ENCODE measurements around the gene POLE4.

The POLE4 gene

GRCh38 chr2:74958274-74959105, at the start of gene POLE4:
POLE4 (plus strand) TSS chr2:74958643; CDS start chr2:74958680, 37 bp downstream.
- Histone ChIP-seq H3K4me3 (ENCODE audit: low read depth in 1 of 5, low read length in 5 of 5) (peak within 1 kb of the TSS; percentile 76 to 83 (median 79)), H3K36me3 (ENCODE audit: control insufficient read depth in 5 of 5, insufficient read depth in 5 of 5, low read length in 5 of 5) (peaks cover 0 to 18% (median 7%) of the 10 kb centered on the region in 5 donors), H3K9ac (ENCODE audit: low read length in 5 of 5) (peak within 1 kb of the TSS; percentile 31 to 79 (median 66)), H3K27ac (ENCODE audit: low read depth, low read length) (peak within 1 kb of the TSS; percentile 65), H3K4me1 (ENCODE audit: control insufficient read depth in 5 of 5, insufficient read depth in 5 of 5, low read length in 5 of 5) (peaks cover 0 to 22% (median 13%) of the 10 kb centered on the region in 5 donors), H3K9me3 (ENCODE audit: control insufficient read depth in 5 of 5, low read length in 5 of 5) (no peaks in the 10 kb centered on the region), H3K27me3 (ENCODE audit: control insufficient read depth in 5 of 5, insufficient read depth in 4 of 5, low read length in 5 of 5) (no peaks in the 10 kb centered on the region)

GRCh38 chr2:74908748-74909444, 49.5 kb upstream of the POLE4 start:
- Histone ChIP-seq H3K9ac (ENCODE audit: low read length in 5 of 5) (no peak overlapping the region), H3K9me3 (ENCODE audit: control insufficient read depth in 5 of 5, low read length in 5 of 5) (no peaks in the 10 kb centered on the region), H3K27ac (ENCODE audit: low read depth, low read length) (no peak overlapping the region), H3K36me3 (ENCODE audit: control insufficient read depth in 5 of 5, insufficient read depth in 5 of 5, low read length in 5 of 5) (no peaks in the 10 kb centered on the region), H3K27me3 (ENCODE audit: control insufficient read depth in 5 of 5, insufficient read depth in 4 of 5, low read length in 5 of 5) (peaks cover 0 to 6% (median 4%) of the 10 kb centered on the region in 5 donors), H3K4me3 (ENCODE audit: low read depth in 1 of 5, low read length in 5 of 5) (peak overlapping the region in 2 of 5 donors; percentile 13 to 33), H3K4me1 (ENCODE audit: control insufficient read depth in 5 of 5, insufficient read depth in 5 of 5, low read length in 5 of 5) (peaks cover 0 to 10% (median 6%) of the 10 kb centered on the region in 5 donors)

GRCh38 chr2:74910245-74910644, 48.2 kb upstream of the POLE4 start:
- peaks cover 0 to 6% (median 4%) of the 10 kb centered on the region in 5 donors for H3K27me3 ChIP-seq (ENCODE audit: control insufficient read depth in 5 of 5, insufficient read depth in 4 of 5, low read length in 5 of 5)
- no peak overlapping the region for H3K9ac ChIP-seq (ENCODE audit: low read length in 5 of 5)
- no peaks in the 10 kb centered on the region for H3K36me3 ChIP-seq (ENCODE audit: control insufficient read depth in 5 of 5, insufficient read depth in 5 of 5, low read length in 5 of 5)
- H3K4me3 ChIP-seq (ENCODE audit: low read depth in 1 of 5, low read length in 5 of 5): no peak overlapping the region
- no peaks in the 10 kb centered on the region for H3K9me3 ChIP-seq (ENCODE audit: control insufficient read depth in 5 of 5, low read length in 5 of 5)
- H3K4me1 ChIP-seq (ENCODE audit: control insufficient read depth in 5 of 5, insufficient read depth in 5 of 5, low read length in 5 of 5): peaks cover 0 to 10% (median 6%) of the 10 kb centered on the region in 5 donors
- no peak overlapping the region for H3K27ac ChIP-seq (ENCODE audit: low read depth, low read length)

- peaks cover 0 to 6% (median 4%) of the 10 kb centered on the region in 5 donors for H3K27me3 ChIP-seq (ENCODE audit: control insufficient read depth in 5 of 5, insufficient read depth in 4 of 5, low read length in 5 of 5)
Measured at GRCh38 chr2:74911061-74911460, 47.4 kb upstream of the POLE4 start.

GRCh38 chr2:74915743-74916142, 42.7 kb upstream of the POLE4 start:
- H3K9me3 ChIP-seq (ENCODE audit: control insufficient read depth in 5 of 5, low read length in 5 of 5): no peaks in the 10 kb centered on the region
- no peaks in the 10 kb centered on the region for H3K36me3 ChIP-seq (ENCODE audit: control insufficient read depth in 5 of 5, insufficient read depth in 5 of 5, low read length in 5 of 5)
- no peak overlapping the region for H3K9ac ChIP-seq (ENCODE audit: low read length in 5 of 5)
- peaks cover 0 to 6% (median 0%) of the 10 kb centered on the region in 5 donors for H3K27me3 ChIP-seq (ENCODE audit: control insufficient read depth in 5 of 5, insufficient read depth in 4 of 5, low read length in 5 of 5)
- peaks cover 0 to 8% (median 4%) of the 10 kb centered on the region in 5 donors for H3K4me1 ChIP-seq (ENCODE audit: control insufficient read depth in 5 of 5, insufficient read depth in 5 of 5, low read length in 5 of 5)
- no peak overlapping the region for H3K4me3 ChIP-seq (ENCODE audit: low read depth in 1 of 5, low read length in 5 of 5)
- no peak overlapping the region for H3K27ac ChIP-seq (ENCODE audit: low read depth, low read length)

More at GRCh38 chr2:74911061-74911460, 47.4 kb upstream of the POLE4 start:
- Histone ChIP-seq H3K4me3 (ENCODE audit: low read depth in 1 of 5, low read length in 5 of 5) (no peak overlapping the region), H3K27ac (ENCODE audit: low read depth, low read length) (no peak overlapping the region), H3K36me3 (ENCODE audit: control insufficient read depth in 5 of 5, insufficient read depth in 5 of 5, low read length in 5 of 5) (no peaks in the 10 kb centered on the region), H3K9ac (ENCODE audit: low read length in 5 of 5) (no peak overlapping the region), H3K4me1 (ENCODE audit: control insufficient read depth in 5 of 5, insufficient read depth in 5 of 5, low read length in 5 of 5) (peaks cover 0 to 10% (median 6%) of the 10 kb centered on the region in 5 donors), H3K9me3 (ENCODE audit: control insufficient read depth in 5 of 5, low read length in 5 of 5) (no peaks in the 10 kb centered on the region)

GRCh38 chr2:74916394-74916793, 42.0 kb upstream of the POLE4 start:
- Histone ChIP-seq H3K4me3 (ENCODE audit: low read depth in 1 of 5, low read length in 5 of 5) (no peak overlapping the region), H3K27me3 (ENCODE audit: control insufficient read depth in 5 of 5, insufficient read depth in 4 of 5, low read length in 5 of 5) (peaks cover 0 to 6% (median 0%) of the 10 kb centered on the region in 5 donors)

GRCh38 chr2:74917702-74918619, 40.5 kb upstream of the POLE4 start:
- Histone ChIP-seq H3K27me3 (ENCODE audit: control insufficient read depth in 5 of 5, insufficient read depth in 4 of 5, low read length in 5 of 5) (peaks cover 0 to 4% (median 0%) of the 10 kb centered on the region in 5 donors), H3K4me1 (ENCODE audit: control insufficient read depth in 5 of 5, insufficient read depth in 5 of 5, low read length in 5 of 5) (peaks cover 2 to 17% (median 11%) of the 10 kb centered on the region in 5 donors), H3K27ac (ENCODE audit: low read depth, low read length) (no peak overlapping the region), H3K4me3 (ENCODE audit: low read depth in 1 of 5, low read length in 5 of 5) (no peak overlapping the region), H3K36me3 (ENCODE audit: control insufficient read depth in 5 of 5, insufficient read depth in 5 of 5, low read length in 5 of 5) (no peaks in the 10 kb centered on the region), H3K9ac (ENCODE audit: low read length in 5 of 5) (no peak overlapping the region), H3K9me3 (ENCODE audit: control insufficient read depth in 5 of 5, low read length in 5 of 5) (no peaks in the 10 kb centered on the region)

More at GRCh38 chr2:74916394-74916793, 42.0 kb upstream of the POLE4 start:
- H3K9ac ChIP-seq (ENCODE audit: low read length in 5 of 5): no peak overlapping the region
- H3K27ac ChIP-seq (ENCODE audit: low read depth, low read length): no peak overlapping the region
- no peaks in the 10 kb centered on the region for H3K9me3 ChIP-seq (ENCODE audit: control insufficient read depth in 5 of 5, low read length in 5 of 5)
- peaks cover 0 to 8% (median 4%) of the 10 kb centered on the region in 5 donors for H3K4me1 ChIP-seq (ENCODE audit: control insufficient read depth in 5 of 5, insufficient read depth in 5 of 5, low read length in 5 of 5)
- no peaks in the 10 kb centered on the region for H3K36me3 ChIP-seq (ENCODE audit: control insufficient read depth in 5 of 5, insufficient read depth in 5 of 5, low read length in 5 of 5)

- Histone ChIP-seq H3K9ac (ENCODE audit: low read length in 5 of 5) (no peak overlapping the region), H3K27ac (ENCODE audit: low read depth, low read length) (no peak overlapping the region), H3K9me3 (ENCODE audit: control insufficient read depth in 5 of 5, low read length in 5 of 5) (no peaks in the 10 kb centered on the region), H3K4me1 (ENCODE audit: control insufficient read depth in 5 of 5, insufficient read depth in 5 of 5, low read length in 5 of 5) (peaks cover 2 to 19% (median 15%) of the 10 kb centered on the region in 5 donors), H3K4me3 (ENCODE audit: low read depth in 1 of 5, low read length in 5 of 5) (peak overlapping the region in 3 of 5 donors; percentile 13 to 43 (median 41)), H3K27me3 (ENCODE audit: control insufficient read depth in 5 of 5, insufficient read depth in 4 of 5, low read length in 5 of 5) (peaks cover 0 to 4% (median 0%) of the 10 kb centered on the region in 5 donors), H3K36me3 (ENCODE audit: control insufficient read depth in 5 of 5, insufficient read depth in 5 of 5, low read length in 5 of 5) (no peaks in the 10 kb centered on the region)
Measured at GRCh38 chr2:74919827-74920226, 38.6 kb upstream of the POLE4 start.

- Histone ChIP-seq H3K4me3 (ENCODE audit: low read depth in 1 of 5, low read length in 5 of 5) (no peak overlapping the region), H3K9ac (ENCODE audit: low read length in 5 of 5) (no peak overlapping the region), H3K27me3 (ENCODE audit: control insufficient read depth in 5 of 5, insufficient read depth in 4 of 5, low read length in 5 of 5) (peaks cover 0 to 4% (median 0%) of the 10 kb centered on the region in 5 donors), H3K36me3 (ENCODE audit: control insufficient read depth in 5 of 5, insufficient read depth in 5 of 5, low read length in 5 of 5) (no peaks in the 10 kb centered on the region), H3K27ac (ENCODE audit: low read depth, low read length) (no peak overlapping the region), H3K9me3 (ENCODE audit: control insufficient read depth in 5 of 5, low read length in 5 of 5) (no peaks in the 10 kb centered on the region), H3K4me1 (ENCODE audit: control insufficient read depth in 5 of 5, insufficient read depth in 5 of 5, low read length in 5 of 5) (peaks cover 2 to 26% (median 21%) of the 10 kb centered on the region in 5 donors)
Measured at GRCh38 chr2:74921236-74921736, 37.2 kb upstream of the POLE4 start.
